ENCODE measurements around the gene MTHFD1L.

The MTHFD1L gene

DNA sequence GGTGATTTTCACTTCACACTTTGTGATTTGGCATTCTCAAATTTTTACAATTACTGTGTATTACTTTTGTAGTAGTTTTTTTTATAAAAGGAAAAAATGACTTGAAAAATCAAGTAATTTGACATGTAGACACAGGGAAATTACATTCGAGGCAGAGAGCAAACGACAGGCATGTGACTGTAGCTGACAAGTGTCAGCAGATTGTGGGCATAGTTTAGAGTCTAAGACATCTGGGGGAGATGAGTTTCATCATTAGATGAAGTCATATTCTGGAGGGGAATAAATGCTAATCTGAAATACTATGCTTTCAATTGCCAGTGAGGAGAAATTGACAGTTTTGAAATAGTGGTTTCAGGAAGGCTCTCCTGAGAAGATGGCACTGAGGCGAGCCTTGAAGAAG is 126.0 kb downstream of the MTHFD1L start:
- no peak overlapping the region for H3K4me3 ChIP-seq (ENCODE audit: low read depth, low read length)
- no peaks in the 10 kb centered on the region for H3K9me3 ChIP-seq (ENCODE audit: control insufficient read depth, insufficient read depth, low read length)
- H3K9ac ChIP-seq (ENCODE audit: low read depth, low read length), result no peak overlapping the region
- no peaks in the 10 kb centered on the region for H3K27me3 ChIP-seq (ENCODE audit: control insufficient read depth, insufficient read depth, low read length)
- peaks cover 5% of the 10 kb centered on the region; the same call in 1 of the 2 replicates for H3K4me1 ChIP-seq (ENCODE audit: control insufficient read depth, insufficient read depth, low read length)
- H3K36me3 ChIP-seq (ENCODE audit: control insufficient read depth, insufficient read depth, low read length), result peaks cover 18% of the 10 kb centered on the region
- H3K27ac ChIP-seq (ENCODE audit: low read depth, low read length), result no peak overlapping the region

DNA sequence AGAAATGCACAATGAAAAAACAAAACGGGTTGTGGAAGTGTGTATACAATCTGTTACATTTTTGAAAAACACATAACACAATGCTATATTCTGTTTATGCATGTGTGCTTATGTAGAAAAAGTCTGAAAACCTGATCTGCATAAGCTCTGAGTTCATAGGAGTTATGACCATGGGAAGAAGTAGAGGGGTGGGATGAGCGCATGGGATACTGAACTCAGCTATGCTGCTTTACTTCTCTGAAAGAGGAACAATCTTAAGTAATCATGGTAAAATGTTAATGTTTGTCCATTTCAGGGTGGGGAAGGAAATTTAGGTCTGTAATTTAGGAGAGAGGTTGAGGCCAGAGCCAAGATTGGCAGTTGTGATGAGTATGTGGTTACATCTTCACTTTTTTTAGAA is 126.8 kb downstream of the MTHFD1L start:
- Histone ChIP-seq H3K27ac (ENCODE audit: low read depth, low read length) (no peak overlapping the region), H3K4me1 (ENCODE audit: control insufficient read depth, insufficient read depth, low read length) (0 out of 2 replicates have a peak, but pooled peaks cover 5% of the 10 kb centered on the region), H3K27me3 (ENCODE audit: control insufficient read depth, insufficient read depth, low read length) (no peaks in the 10 kb centered on the region), H3K4me3 (ENCODE audit: low read depth, low read length) (no peak overlapping the region), H3K9ac (ENCODE audit: low read depth, low read length) (no peak overlapping the region), H3K36me3 (ENCODE audit: control insufficient read depth, insufficient read depth, low read length) (peaks cover 16% of the 10 kb centered on the region), H3K9me3 (ENCODE audit: control insufficient read depth, insufficient read depth, low read length) (no peaks in the 10 kb centered on the region)

DNA sequence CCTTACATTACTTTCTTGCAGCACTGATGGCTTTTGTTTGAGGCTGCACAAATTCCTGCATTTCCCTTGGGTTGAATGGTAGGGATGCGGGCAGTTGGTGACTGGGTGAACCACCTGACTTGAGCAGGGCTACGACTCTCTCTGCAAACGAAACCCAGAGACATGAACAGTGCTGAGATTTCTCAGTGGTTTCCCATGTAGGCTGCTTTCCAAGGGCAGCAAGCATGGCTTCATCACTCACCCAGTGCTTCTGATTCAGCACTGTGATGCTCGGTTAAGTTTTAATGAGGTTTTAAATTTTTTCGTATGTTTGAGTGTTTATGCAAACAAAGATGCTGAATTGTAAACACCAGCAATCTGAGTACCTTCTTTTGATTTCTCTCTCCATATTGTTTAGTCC is 127.2 kb downstream of the MTHFD1L start:
- Histone ChIP-seq H3K36me3 (ENCODE audit: control insufficient read depth, insufficient read depth, low read length) (peaks cover 15% of the 10 kb centered on the region), H3K27ac (ENCODE audit: low read depth, low read length) (no peak overlapping the region), H3K4me3 (ENCODE audit: low read depth, low read length) (no peak overlapping the region), H3K9ac (ENCODE audit: low read depth, low read length) (no peak overlapping the region), H3K4me1 (ENCODE audit: control insufficient read depth, insufficient read depth, low read length) (0 out of 2 replicates have a peak, but pooled peaks cover 5% of the 10 kb centered on the region), H3K27me3 (ENCODE audit: control insufficient read depth, insufficient read depth, low read length) (no peaks in the 10 kb centered on the region), H3K9me3 (ENCODE audit: control insufficient read depth, insufficient read depth, low read length) (no peaks in the 10 kb centered on the region)

DNA sequence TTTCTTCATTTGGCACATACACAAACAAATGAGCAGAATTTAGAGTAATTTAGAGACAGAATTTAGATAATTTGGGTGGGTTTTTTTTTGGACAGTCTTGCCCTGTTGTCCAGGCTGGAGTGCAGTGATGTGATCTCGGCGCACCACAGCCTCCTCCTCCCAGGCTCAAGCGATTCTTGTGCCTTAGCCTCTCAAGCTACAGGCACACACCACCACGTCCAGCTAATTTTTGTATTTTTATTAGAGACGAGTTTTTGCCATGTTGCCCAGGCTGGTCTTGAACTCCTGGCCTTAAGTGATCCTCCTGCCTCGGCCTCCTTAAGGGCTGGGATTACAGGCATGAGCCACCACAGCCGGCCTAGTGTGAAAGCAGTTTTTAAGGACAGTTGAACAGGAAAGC is 127.8 kb downstream of the MTHFD1L start:
- H3K4me3 ChIP-seq (ENCODE audit: low read depth, low read length), result no peak overlapping the region
- H3K4me1 ChIP-seq (ENCODE audit: control insufficient read depth, insufficient read depth, low read length), result 0 out of 2 replicates have a peak, but pooled peaks cover 5% of the 10 kb centered on the region
- peaks cover 15% of the 10 kb centered on the region for H3K36me3 ChIP-seq (ENCODE audit: control insufficient read depth, insufficient read depth, low read length)
- H3K27ac ChIP-seq (ENCODE audit: low read depth, low read length), result no peak overlapping the region
- no peaks in the 10 kb centered on the region for H3K27me3 ChIP-seq (ENCODE audit: control insufficient read depth, insufficient read depth, low read length)
- H3K9ac ChIP-seq (ENCODE audit: low read depth, low read length), result no peak overlapping the region
- H3K9me3 ChIP-seq (ENCODE audit: control insufficient read depth, insufficient read depth, low read length), result no peaks in the 10 kb centered on the region

DNA sequence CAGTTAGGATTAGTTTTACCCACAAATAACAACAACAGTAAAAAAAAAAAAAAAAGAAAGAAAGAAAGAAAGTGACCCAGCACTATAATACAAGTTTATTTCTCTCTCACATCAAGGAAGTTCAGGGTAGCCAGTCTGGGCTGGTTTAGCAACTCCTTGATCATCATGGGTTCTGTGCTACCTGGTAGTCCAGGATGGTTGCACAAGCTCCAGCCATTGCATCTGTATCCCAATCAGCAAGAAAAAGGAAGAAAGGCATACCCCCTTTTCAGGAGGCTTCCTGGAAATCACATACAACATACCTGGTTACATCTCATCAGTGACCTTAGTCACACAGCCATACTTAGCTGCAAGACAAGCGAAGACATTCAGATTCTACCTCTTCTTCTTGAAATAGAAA is 128.5 kb downstream of the MTHFD1L start:
- 0 out of 2 replicates have a peak, but pooled peaks cover 5% of the 10 kb centered on the region for H3K4me1 ChIP-seq (ENCODE audit: control insufficient read depth, insufficient read depth, low read length)
- peaks cover 15% of the 10 kb centered on the region for H3K36me3 ChIP-seq (ENCODE audit: control insufficient read depth, insufficient read depth, low read length)
- no peak overlapping the region for H3K27ac ChIP-seq (ENCODE audit: low read depth, low read length)
- H3K9me3 ChIP-seq (ENCODE audit: control insufficient read depth, insufficient read depth, low read length), result no peaks in the 10 kb centered on the region
- H3K27me3 ChIP-seq (ENCODE audit: control insufficient read depth, insufficient read depth, low read length), result no peaks in the 10 kb centered on the region
- no peak overlapping the region for H3K9ac ChIP-seq (ENCODE audit: low read depth, low read length)
- no peak overlapping the region for H3K4me3 ChIP-seq (ENCODE audit: low read depth, low read length)

DNA sequence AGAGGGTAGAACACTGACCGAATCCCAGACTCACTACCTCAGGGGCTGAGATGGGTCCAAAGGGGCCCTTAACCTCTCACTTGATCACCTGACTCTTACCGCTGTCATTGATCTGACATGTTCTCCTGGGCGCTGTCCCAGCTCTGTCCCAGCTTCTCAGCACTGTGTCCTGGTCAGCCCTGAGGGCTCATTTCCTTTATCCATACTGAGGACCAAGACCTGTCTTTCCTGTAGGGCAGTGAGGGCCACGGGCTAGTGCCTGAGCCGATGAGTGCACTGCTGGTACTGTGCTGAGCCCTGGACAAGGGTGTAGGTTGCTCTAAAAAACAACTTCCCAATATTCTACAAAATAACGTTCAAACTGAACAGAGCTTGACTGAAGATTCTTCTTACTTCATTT is 131.5 kb downstream of the MTHFD1L start:
- Histone ChIP-seq H3K36me3 (ENCODE audit: control insufficient read depth, insufficient read depth, low read length) (peaks cover 6% of the 10 kb centered on the region), H3K4me3 (ENCODE audit: low read depth, low read length) (no peak overlapping the region), H3K27ac (ENCODE audit: low read depth, low read length) (no peak overlapping the region), H3K9me3 (ENCODE audit: control insufficient read depth, insufficient read depth, low read length) (no peaks in the 10 kb centered on the region), H3K4me1 (ENCODE audit: control insufficient read depth, insufficient read depth, low read length) (peaks cover 10% of the 10 kb centered on the region; the same call in 1 of the 2 replicates), H3K9ac (ENCODE audit: low read depth, low read length) (no peak overlapping the region), H3K27me3 (ENCODE audit: control insufficient read depth, insufficient read depth, low read length) (no peaks in the 10 kb centered on the region)

DNA sequence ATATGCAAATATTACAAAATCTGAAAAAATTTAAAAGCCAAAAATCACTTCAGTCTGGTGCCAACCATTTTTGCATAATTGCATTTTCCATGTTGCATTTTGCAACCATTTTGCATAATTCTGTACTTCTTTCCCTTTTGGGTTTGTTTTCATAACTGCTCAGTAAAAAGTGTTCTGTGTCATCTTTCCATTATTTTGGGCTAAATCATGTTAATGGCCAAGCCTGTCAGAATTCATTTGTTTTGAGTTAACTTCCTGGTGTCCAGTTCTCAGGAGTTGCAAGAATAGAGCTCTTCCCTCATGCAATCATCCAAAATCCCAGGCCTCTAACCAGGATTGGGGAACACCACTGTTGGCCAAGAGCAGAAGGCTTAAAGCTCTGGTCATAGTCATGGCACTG is 133.6 kb downstream of the MTHFD1L start:
- H3K36me3 ChIP-seq (ENCODE audit: control insufficient read depth, insufficient read depth, low read length), result peaks cover 4% of the 10 kb centered on the region; the same call in 1 of the 2 replicates
- no peak overlapping the region for H3K4me3 ChIP-seq (ENCODE audit: low read depth, low read length)
- no peak overlapping the region for H3K27ac ChIP-seq (ENCODE audit: low read depth, low read length)
- H3K27me3 ChIP-seq (ENCODE audit: control insufficient read depth, insufficient read depth, low read length), result no peaks in the 10 kb centered on the region
- no peaks in the 10 kb centered on the region for H3K9me3 ChIP-seq (ENCODE audit: control insufficient read depth, insufficient read depth, low read length)
- H3K4me1 ChIP-seq (ENCODE audit: control insufficient read depth, insufficient read depth, low read length), result peaks cover 6% of the 10 kb centered on the region; the same call in 1 of the 2 replicates
- no peak overlapping the region for H3K9ac ChIP-seq (ENCODE audit: low read depth, low read length)

DNA sequence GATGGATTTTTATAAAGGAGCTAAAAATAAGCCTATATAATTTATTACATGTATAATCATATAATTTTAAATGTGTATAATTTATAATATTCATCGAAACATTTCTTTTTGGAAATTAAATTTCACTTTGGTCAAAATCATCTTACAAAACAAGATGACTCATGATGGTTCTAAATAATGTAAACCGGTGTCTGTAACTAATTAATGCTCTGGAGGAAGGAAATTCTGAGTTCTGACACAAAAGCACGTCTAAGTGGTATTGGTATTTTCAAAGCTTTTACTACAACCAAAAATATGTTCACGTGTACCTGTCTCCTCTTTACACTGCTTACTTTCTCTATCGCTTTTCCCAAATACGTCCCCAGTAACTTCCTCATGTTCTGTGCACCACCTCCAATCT is 134.1 kb downstream of the MTHFD1L start:
- Histone ChIP-seq H3K4me3 (ENCODE audit: low read depth, low read length) (no peak overlapping the region), H3K36me3 (ENCODE audit: control insufficient read depth, insufficient read depth, low read length) (no peaks in the 10 kb centered on the region; the same call in 1 of the 2 replicates), H3K27me3 (ENCODE audit: control insufficient read depth, insufficient read depth, low read length) (no peaks in the 10 kb centered on the region), H3K27ac (ENCODE audit: low read depth, low read length) (no peak overlapping the region), H3K9ac (ENCODE audit: low read depth, low read length) (no peak overlapping the region), H3K9me3 (ENCODE audit: control insufficient read depth, insufficient read depth, low read length) (no peaks in the 10 kb centered on the region), H3K4me1 (ENCODE audit: control insufficient read depth, insufficient read depth, low read length) (peaks cover 10% of the 10 kb centered on the region)

DNA sequence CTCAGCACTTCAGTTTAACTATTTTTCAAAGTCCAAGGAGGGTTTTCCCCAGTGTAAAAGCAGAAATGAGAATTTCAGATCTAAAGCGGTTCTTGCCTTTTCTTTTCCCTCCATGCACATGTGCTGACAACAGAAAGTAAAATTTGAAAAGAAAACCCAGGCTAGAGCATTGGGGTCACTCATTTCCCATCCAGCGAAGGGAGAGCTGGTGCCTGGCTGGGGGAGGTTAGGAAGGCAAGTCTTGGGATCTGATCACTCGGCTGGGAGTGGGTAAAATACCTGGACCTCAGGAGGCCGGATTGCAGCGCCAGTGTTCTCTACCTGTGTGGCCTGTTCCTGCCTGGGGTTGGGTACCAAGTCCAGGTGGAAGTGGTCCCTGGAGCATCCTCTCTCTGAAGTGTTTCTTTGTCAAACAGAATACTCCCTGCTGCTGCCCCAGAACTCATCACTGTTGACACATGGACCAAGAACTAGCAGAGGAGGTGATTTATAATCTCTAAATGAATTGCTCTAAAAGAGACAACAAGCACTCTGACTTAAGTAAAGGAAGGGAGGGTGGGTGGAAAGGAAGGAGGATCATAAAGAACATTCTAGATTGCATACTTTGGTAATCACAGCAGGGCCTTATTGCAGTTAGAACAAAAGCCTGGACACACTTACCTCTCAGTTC is 136.0 kb downstream of the MTHFD1L start:
- no peak overlapping the region for H3K27ac ChIP-seq (ENCODE audit: low read depth, low read length)
- no peaks in the 10 kb centered on the region for H3K9me3 ChIP-seq (ENCODE audit: control insufficient read depth, insufficient read depth, low read length)
- H3K36me3 ChIP-seq (ENCODE audit: control insufficient read depth, insufficient read depth, low read length), result no peaks in the 10 kb centered on the region
- no peak overlapping the region for H3K4me3 ChIP-seq (ENCODE audit: low read depth, low read length)
- H3K27me3 ChIP-seq (ENCODE audit: control insufficient read depth, insufficient read depth, low read length), result no peaks in the 10 kb centered on the region
- H3K4me1 ChIP-seq (ENCODE audit: control insufficient read depth, insufficient read depth, low read length), result peaks cover 16% of the 10 kb centered on the region
- H3K9ac ChIP-seq (ENCODE audit: low read depth, low read length), result no peak overlapping the region

DNA sequence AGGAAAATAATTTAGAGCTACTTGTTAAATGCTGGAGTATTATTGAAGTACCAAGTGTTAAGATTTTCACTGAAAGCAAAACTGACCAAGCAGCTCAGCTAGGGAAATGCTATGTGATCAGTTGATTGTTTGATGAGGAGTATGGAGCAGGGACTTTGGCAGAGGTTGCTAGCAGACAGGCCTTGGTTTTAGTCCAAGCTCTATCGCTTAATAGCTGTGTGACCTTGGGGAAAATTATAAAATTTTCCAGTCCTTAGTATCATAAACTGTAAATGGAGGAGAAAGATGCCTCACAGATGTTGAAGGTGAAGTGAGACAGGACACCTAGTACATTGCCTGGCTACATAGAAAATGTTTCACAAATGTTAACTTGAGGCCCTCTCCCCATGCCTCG is 136.6 kb downstream of the MTHFD1L start:
- no peak overlapping the region for H3K4me3 ChIP-seq (ENCODE audit: low read depth, low read length)
- H3K27ac ChIP-seq (ENCODE audit: low read depth, low read length), result no peak overlapping the region
- no peaks in the 10 kb centered on the region for H3K9me3 ChIP-seq (ENCODE audit: control insufficient read depth, insufficient read depth, low read length)
- H3K4me1 ChIP-seq (ENCODE audit: control insufficient read depth, insufficient read depth, low read length), result peaks cover 22% of the 10 kb centered on the region
- no peak overlapping the region for H3K9ac ChIP-seq (ENCODE audit: low read depth, low read length)
- no peaks in the 10 kb centered on the region for H3K27me3 ChIP-seq (ENCODE audit: control insufficient read depth, insufficient read depth, low read length)
- H3K36me3 ChIP-seq (ENCODE audit: control insufficient read depth, insufficient read depth, low read length), result no peaks in the 10 kb centered on the region

DNA sequence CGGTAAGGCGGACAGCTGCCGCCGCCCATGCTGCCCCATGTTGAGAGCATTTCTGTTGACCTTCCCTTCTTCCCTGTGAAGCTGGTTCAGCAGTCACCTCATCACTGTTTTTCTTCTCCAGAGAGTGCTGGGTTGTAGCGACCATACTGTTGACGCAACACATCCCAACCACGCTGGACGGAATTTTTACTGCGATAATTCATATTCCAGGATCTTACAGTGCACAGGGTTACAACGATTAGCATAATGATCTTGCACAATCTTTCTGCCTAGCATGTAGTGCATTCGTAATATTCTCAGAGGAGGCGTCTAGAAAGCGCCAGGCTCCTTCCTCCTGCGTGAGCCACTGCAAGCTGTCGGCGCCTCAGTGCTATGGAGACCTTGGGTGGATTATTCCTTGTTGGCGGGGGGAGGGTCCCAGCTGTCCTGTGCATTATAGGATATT is 137.0 kb downstream of the MTHFD1L start:
- Histone ChIP-seq H3K36me3 (ENCODE audit: control insufficient read depth, insufficient read depth, low read length) (no peaks in the 10 kb centered on the region), H3K4me3 (ENCODE audit: low read depth, low read length) (no peak overlapping the region), H3K27me3 (ENCODE audit: control insufficient read depth, insufficient read depth, low read length) (no peaks in the 10 kb centered on the region), H3K27ac (ENCODE audit: low read depth, low read length) (no peak overlapping the region), H3K4me1 (ENCODE audit: control insufficient read depth, insufficient read depth, low read length) (peaks cover 26% of the 10 kb centered on the region), H3K9me3 (ENCODE audit: control insufficient read depth, insufficient read depth, low read length) (no peaks in the 10 kb centered on the region), H3K9ac (ENCODE audit: low read depth, low read length) (no peak overlapping the region)
